GM23248 (cell line): ENCODE data around the gene TMEM8B.

Experiments
- EZH2 ChIP-seq: fragments of 200-600 bp; sonication (generic); IDR thresholded peaks from 2 replicates; pipeline ENCODE4 v1.6.1; 2018; ENCODE audit warnings: antibody characterized with exemption, mild to moderate bottlenecking; ENCODE audit not compliant: insufficient read depth, poor library complexity, severe bottlenecking
- EZH2phosphoT487 ChIP-seq: fragments of 200-600 bp; sonication (generic); IDR thresholded peaks from 2 replicates; pipeline ENCODE4 v1.6.1; 2018; ENCODE audit warnings: antibody characterized with exemption, moderate library complexity, mild to moderate bottlenecking, low read depth; ENCODE audit not compliant: insufficient read depth

DNA sequence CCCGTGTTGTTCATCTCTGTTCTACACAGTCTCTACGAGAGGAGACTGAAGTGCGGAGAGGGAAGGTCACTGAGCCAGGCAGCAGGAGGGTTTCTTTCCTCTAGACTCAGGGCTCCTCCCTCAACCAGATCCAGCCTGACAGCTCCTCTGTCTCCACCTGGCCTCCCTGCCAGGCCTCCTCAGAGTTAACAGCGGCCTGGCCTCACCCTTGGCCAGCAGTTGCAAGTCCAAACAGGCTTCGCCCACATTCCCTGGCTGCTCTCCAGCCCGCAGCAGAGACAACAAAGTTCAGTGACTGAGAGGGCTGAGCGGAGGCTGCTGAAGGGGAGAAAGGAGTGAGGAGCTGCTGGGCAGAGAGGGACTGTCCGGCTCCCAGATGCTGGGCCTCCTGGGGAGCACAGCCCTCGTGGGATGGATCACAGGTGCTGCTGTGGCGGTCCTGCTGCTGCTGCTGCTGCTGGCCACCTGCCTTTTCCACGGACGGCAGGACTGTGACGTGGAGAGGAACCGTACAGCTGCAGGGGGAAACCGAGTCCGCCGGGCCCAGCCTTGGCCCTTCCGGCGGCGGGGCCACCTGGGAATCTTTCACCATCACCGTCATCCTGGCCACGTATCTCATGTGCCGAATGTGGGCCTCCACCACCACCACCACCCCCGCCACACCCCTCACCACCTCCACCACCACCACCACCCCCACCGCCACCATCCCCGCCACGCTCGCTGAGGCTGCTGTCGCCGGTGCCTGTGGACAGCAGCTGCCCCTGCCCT is 77.1 kb downstream of the TMEM8B start, which contains the start of gene HRCT1:
- TF ChIP-seq EZH2 = no peak
- no peak for TF ChIP-seq EZH2phosphoT487
